Neural crest cell (in vitro differentiated cells): ENCODE results near the gene SORBS2. TPM values are rescaled to one million over a fixed set of nuclear protein-coding genes. Genes with fewer than 3 reads are reported as not detected.

ENCODE experiments used
- DNase-seq: peaks from one replicate; pipeline ENCODE4 v3.0.0; 2021; ENCODE audit warnings: low read depth, mixed read lengths, low spot score
- H3K27ac Mint-ChIP-seq: one replicate; pipeline ENCODE4 v1.8.0; 2021; ENCODE audit warnings: mild to moderate bottlenecking, mixed read lengths; ENCODE audit not compliant: unreplicated experiment
- H3K27me3 Mint-ChIP-seq: 2 replicates; pipeline ENCODE4 v1.8.0; 2021; ENCODE audit warnings: low read depth, mild to moderate bottlenecking, mixed read lengths
- H3K36me3 Mint-ChIP-seq: 2 replicates; pipeline ENCODE4 v1.8.0; 2021; ENCODE audit warnings: low read depth, mild to moderate bottlenecking, mixed read lengths
- H3K4me1 Mint-ChIP-seq: 2 replicates; pipeline ENCODE4 v1.8.0; 2021; ENCODE audit warnings: mixed read lengths
- H3K4me3 Mint-ChIP-seq: one replicate; pipeline ENCODE4 v1.8.0; 2021; ENCODE audit warnings: mild to moderate bottlenecking, mixed read lengths
- H3K9me3 Mint-ChIP-seq: 2 replicates; pipeline ENCODE4 v1.8.0; 2021; ENCODE audit warnings: mixed read lengths
- CTCF ChIP-seq: fragments of 200-600 bp; sonication (generic); conservative IDR thresholded peaks from 2 replicates; pipeline ENCODE4 v1.5.0; 2021; ENCODE audit warnings: antibody characterized with exemption, mild to moderate bottlenecking
- total RNA-seq: library from RNA; stranded (reverse); gene quantifications from 2 replicates; pipeline ENCODE4 v1.2.1, GENCODE V29; 2021

Gene SORBS2
- total RNA-seq, 1 donor from 2014 or later = 42.3 TPM

GRCh38 chr4:185773419-185773818 is 38.6 kb downstream of the SORBS2 start:
- Mint-ChIP-seq H3K4me1 (peaks cover 45% of the 10 kb centered on the region), H3K27ac (no peak overlapping the region), H3K27me3 (no peaks in the 10 kb centered on the region), H3K36me3 (peaks cover 3% of the 10 kb centered on the region), H3K4me3 (no peak overlapping the region), H3K9me3 (no peaks in the 10 kb centered on the region)
- TF ChIP-seq CTCF = no peak
- no peak for DNase-seq

- no peak for TF ChIP-seq CTCF
- no peak for DNase-seq
- no peaks in the 10 kb centered on the region for H3K27me3 Mint-ChIP-seq
- H3K36me3 Mint-ChIP-seq = peaks cover 8% of the 10 kb centered on the region
- H3K4me1 Mint-ChIP-seq = peaks cover 45% of the 10 kb centered on the region
- no peaks in the 10 kb centered on the region for H3K9me3 Mint-ChIP-seq
- H3K4me3 Mint-ChIP-seq = no peak overlapping the region
- no peak overlapping the region for H3K27ac Mint-ChIP-seq
These were observed 39.5 kb downstream of the SORBS2 start for GRCh38 chr4:185772391-185773093.

- no peak for DNase-seq
- H3K4me1 Mint-ChIP-seq = peaks cover 42% of the 10 kb centered on the region
- H3K4me3 Mint-ChIP-seq = no peak overlapping the region
These were observed 40.1 kb downstream of the SORBS2 start for GRCh38 chr4:185771711-185772390.

GRCh38 chr4:185767528-185767927 is 44.5 kb downstream of the SORBS2 start:
- Mint-ChIP-seq H3K9me3 (no peaks in the 10 kb centered on the region), H3K4me1 (peaks cover 7% of the 10 kb centered on the region), H3K27me3 (no peaks in the 10 kb centered on the region), H3K36me3 (peaks cover 8% of the 10 kb centered on the region), H3K4me3 (no peak overlapping the region), H3K27ac (no peak overlapping the region)
- no peak for DNase-seq
- no peak for TF ChIP-seq CTCF

More at GRCh38 chr4:185771711-185772390, 40.1 kb downstream of the SORBS2 start:
- TF ChIP-seq CTCF = no peak
- Mint-ChIP-seq H3K36me3 (peaks cover 8% of the 10 kb centered on the region), H3K27me3 (no peaks in the 10 kb centered on the region), H3K9me3 (no peaks in the 10 kb centered on the region), H3K27ac (no peak overlapping the region)

- Mint-ChIP-seq H3K9me3 (no peaks in the 10 kb centered on the region), H3K4me1 (no peaks in the 10 kb centered on the region), H3K27me3 (no peaks in the 10 kb centered on the region), H3K27ac (no peak overlapping the region), H3K36me3 (peaks cover 5% of the 10 kb centered on the region), H3K4me3 (no peak overlapping the region)
- TF ChIP-seq CTCF = no peak
- no peak for DNase-seq
These were observed 47.1 kb downstream of the SORBS2 start for GRCh38 chr4:185764876-185765275.
